Right forelimb (tissue), 1 donor: ENCODE measurements around the gene ZDHHC24.

Source experiments
- DNase-seq: peaks from one replicate; pipeline ENCODE4 v3.0.0-alpha.2; 2018

ZDHHC24 gene

DNA sequence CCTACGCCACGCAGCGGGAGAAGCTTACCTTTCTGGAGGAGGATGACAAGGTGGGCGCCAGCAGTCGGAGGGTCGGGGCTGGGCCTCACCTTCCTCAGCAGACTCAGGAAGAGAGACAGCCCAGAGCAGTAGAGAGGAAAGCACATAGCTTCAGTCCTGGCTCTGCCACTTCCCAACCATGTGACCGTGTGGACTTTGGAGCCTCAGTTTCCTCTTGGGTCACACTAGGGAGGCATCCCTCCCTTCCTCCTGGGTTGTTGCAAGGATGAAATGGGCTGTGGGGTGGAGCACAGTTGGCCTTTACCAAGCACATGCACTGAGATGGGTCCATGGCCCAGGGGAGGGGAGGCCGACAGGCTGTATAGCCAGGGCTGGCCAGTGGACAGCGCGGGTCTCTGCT is 52.7 kb downstream of the ZDHHC24 start:
- no peak for DNase-seq

DNA sequence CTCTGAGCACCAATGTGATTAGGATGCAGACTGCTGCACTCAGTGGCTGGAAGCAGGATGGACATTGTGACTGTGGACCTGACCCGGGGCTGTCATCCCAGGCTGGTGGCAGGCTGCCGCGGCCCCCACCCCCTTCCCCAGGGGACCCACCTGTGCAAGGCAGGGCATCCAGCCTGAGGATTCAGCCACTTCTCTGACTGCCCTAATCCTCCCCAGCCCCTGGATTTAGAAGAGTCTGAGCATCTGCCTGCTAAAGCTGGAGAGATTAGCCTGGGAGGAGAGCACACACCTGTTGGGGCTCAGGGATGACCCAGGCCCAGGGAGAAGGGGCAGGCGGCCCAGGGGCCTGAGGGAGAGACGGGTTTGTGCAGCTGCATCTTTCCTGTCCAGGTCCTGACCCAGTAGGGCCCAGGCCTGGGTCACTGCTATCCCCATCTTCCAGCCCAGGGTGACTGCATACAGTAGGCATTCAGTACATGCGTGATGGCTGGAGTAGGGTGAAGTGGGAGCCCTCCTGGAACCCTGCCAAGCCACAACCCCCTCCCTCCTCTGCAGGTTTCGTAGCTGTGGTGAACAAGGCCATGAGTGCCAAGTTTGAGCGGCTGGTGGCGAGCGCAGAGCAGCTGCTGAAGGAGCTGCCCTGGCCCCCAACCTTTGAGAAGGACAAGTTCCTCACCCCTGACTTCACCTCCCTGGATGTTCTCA is 53.5 kb downstream of the ZDHHC24 start:
- no peak for DNase-seq

DNA sequence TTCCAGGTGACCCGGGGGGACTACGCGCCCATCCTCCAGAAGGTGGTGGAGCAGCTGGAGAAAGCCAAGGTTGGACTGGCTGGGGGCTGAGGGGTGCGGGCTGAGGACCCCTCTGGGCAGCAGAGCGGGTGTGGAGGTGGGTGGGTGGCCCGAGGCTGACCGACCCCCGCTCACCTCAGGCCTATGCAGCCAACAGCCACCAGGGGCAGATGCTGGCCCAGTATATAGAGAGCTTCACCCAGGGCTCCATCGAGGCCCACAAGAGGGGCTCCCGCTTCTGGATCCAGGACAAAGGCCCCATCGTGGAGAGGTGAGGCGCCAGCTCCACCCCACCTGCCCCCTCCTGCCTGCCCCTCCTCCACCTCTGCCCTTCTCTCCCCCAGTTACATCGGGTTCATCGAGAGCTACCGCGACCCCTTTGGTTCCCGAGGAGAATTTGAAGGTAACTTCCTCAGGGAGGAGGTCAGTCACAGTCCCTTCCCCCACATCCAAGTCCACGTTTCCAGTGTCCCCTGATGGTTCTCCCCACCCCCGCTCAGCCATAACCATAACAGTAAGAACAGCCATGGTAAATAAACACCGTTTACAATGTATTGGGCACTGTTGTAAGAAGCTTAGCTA is 54.4 kb downstream of the ZDHHC24 start:
- DNase-seq: no peak

DNA sequence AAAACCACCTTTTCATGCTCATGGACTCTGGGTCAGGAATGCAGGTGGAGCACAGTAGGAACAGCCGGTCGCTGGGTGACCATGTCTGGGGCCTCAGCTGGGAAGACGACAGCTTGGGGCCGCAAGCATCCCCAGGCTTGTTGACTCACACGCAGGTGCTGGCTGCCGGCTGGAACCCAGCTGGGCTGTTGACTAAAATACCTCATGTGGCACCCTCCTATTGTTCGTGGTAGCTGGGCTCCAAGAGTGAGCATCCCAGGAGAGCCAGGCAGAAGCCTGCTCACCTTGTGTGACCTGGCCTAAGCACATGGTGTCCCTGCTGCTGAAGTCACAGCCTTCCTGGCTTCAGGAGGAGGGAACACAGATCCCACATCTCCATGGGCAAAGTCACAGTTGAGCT is 56.2 kb downstream of the ZDHHC24 start:
- DNase-seq: no peak

DNA sequence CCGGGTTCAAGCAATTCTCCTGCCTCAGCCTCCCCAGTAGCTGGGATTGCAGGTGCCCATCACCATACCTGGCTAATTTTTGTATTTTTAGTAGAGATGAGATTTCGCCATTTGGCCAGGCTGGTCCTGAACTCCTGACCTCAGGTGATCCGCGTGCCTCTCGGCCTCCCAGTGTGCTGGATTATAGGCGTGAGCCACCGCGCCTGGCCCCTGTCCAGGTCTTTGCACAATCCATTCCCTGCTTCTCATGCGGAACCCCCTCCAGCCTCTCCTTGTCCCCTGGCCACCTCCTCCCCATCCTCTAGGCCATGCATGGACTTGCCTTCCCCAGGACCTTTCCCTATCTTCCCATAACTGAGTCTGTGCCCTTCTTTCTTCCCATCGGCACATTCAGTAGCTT is 56.9 kb downstream of the ZDHHC24 start:
- no peak for DNase-seq

DNA sequence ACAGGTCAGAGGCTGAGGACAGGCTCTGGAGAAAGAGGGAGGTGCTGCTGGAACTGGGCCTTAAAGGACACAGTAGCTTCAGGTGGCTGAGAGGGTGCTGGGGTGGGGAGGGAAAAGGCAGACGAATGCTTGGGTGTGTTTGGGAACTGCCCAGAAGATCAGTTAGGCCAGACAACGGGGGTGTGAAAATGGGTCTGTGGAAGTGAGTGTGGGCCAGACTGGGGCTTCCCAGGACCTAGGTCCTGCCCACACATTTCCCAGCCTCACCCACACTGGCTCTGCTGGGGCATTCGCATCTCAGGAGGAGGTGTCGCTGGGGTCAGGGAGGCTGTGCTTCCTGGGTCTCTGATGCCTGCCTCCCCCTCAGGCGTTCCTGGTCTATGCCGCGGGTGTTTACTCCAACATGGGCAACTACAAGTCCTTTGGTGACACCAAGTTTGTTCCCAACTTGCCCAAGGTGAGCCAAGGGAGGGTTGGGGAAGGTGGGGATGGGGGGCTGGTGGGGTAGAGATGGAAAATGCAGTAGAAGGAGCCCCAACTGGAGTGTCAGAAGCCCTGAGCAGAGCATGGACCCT is 61.0 kb downstream of the ZDHHC24 start:
- no peak for DNase-seq

DNA sequence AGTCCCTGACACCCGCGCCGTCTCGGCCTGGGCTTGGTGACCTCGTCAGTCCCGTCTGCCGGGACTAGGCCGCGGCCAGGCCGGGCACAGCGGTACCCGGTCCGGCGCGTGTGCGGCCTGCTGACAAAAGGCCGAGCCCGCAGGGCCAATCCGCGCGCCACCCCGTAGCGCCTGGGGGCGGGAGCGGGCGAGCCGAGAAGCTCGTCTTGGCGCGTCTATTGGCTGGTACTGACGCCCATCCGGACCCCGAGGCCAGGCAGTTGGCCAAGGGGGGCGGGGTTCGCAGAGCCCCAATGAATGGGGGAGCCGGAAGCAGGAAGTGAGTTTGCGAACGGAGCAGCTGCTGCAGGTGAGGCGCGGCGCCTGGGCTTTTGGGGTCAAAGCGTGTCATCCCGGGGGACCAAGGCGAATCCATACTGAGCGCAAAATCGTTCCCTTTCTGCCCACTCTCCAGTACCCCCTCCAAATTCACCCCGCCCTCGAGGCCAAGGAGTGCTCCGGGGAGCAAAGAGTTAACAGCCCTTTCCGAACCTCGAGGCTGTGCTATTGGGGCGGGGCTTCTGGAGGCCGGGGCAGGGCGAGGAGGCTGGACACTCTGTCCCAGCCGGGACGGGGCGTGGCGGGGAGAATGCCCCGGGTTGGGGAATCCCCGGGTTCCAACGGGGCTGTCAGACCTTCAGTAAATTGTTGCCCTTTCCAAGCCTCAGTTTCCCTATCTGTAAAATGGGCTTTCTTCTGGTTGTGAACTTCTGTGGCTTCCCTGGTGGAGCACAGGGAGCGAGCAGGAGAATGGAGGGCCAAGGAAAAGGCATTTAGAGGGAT is 65.5 kb downstream of the ZDHHC24 start, which contains the start of gene DPP3:
Gene DPP3, plus strand, starts transcription at position 318 of the 822 bp plus-strand sequence. CDS start 1,767 bp downstream, outside the sequence.
- DNase-seq: peak; percentile 98

DNA sequence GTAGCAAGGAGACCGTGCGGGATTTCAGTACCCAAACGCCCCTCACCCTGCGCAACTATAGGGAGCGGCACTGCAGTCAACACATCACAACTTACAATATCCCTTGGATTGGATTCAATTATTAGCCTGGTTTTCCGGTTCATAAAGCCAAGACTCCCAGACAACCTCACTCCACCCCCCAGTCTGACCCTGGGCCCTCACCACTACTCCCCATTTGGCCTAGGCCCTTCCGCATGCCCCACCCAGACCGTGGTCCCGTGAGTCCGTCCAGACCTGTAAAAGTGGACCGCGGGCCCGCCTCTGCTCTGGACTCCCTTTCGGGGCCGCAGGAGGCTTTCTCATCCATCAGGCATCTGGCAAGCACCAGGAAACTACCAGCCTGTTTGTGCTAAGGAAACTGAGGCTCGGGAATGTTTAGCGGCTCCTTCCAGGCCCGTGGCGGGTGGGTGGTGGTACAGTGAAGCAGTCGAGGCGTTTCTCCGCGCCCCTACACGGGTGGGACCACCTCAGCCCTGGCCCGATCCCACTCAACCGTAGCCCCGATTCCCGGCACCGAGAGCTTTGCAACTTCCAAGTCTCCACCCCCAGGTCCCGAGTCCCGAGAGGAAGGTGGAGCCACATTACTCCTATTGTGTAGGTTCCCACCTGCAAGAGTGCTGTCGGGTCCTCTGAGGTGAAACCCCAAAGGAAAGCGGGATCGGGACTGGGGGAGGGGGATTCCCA is 66.3 kb downstream of the ZDHHC24 start:
- peak; percentile 52 for DNase-seq

DNA sequence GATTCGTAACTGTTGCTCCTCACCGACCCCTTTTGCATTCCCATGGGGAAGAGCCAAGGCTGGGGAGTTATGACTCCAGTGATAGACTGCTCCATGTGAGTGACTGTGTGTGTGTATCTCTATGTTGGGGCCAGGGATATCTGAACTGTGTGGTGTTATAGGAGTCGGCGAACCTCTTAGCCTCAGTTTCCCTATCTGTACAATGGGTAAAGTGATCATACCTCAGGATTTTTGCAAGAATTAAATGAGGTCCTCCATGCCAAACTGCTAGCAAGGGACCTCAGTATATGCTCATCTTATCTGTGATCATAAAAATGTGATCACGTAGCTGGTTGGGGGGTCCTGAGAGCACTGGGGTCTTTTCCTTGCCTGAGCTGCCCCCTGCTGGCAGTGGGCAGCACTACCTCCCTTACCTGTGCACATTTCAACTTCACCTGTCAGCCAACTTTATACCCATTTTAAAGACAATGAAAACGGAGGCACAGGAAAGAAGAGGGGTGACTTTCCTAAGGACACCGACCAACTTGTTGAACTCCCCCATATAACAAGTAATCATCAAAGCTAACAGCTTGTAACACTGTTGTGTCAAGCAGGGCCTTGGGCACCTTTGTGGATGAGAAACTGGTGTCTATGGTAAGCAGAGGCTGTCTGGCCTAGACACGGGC is 67.0 kb downstream of the ZDHHC24 start:
- peak; percentile 27 for DNase-seq

DNA sequence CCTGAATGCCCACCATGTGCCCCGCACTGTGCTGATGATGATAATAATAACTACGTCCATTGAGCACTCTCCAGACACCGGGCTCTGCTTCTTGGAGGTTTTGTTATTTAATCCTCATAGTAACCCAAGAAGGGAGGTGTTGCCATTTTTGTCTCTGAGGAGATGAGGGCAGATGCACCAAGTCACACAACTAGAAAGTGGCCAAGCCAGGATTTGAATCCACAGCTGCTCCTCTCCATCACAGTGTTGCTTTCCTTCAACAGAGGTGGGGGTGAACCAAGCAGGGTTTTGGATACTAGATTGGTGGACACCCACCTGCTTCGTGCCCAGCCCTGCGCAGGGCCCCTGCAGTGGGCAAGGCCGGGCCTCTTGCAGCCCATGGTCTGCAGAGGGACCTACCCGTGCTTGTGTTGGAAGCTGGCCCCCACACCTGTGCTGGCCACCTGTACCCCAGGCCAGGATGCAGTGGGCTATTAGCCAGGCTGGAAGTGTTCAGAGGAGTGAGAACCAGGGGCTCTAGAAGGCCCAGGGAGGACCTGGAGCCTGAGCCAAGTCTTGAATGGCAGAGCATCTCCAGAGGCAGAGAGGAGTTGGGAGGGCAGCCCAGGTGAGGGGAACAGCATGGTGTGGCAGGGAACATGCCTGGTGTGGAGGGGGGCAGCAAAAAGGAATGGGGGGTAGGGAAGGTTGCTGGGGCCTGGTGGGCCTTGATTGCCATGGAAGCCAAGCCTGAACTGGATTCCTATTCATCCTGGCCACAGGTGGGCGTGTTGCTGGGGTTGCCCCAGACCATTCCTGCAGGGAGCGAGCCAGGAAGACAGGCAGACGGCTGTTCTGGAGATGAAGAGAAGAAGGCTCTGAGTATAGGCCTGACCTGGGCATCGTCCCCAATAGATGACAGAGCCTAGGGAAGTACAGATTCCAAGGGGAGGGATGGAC is 68.3 kb downstream of the ZDHHC24 start:
- peak; percentile 30 for DNase-seq

DNA sequence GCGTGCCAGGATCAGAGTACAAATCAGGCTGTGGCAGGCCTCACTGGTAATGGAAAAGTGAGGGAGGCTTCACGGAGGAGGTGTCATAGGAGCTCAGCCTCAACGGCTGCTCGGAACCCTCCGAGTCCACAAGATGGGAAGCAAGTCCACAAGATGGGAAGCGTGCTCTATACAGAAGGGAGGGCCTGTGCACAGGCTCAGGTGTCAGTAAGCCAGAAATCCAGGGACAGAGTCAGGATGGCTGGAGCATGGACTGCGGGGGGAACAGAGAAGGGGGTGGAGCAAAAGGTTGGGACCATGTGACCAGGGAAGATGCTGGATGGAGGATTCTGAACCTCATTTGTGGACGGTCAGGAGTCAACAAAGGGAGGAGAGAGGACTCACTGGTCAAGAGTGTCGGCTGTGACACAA is 69.0 kb downstream of the ZDHHC24 start:
- DNase-seq: no peak

DNA sequence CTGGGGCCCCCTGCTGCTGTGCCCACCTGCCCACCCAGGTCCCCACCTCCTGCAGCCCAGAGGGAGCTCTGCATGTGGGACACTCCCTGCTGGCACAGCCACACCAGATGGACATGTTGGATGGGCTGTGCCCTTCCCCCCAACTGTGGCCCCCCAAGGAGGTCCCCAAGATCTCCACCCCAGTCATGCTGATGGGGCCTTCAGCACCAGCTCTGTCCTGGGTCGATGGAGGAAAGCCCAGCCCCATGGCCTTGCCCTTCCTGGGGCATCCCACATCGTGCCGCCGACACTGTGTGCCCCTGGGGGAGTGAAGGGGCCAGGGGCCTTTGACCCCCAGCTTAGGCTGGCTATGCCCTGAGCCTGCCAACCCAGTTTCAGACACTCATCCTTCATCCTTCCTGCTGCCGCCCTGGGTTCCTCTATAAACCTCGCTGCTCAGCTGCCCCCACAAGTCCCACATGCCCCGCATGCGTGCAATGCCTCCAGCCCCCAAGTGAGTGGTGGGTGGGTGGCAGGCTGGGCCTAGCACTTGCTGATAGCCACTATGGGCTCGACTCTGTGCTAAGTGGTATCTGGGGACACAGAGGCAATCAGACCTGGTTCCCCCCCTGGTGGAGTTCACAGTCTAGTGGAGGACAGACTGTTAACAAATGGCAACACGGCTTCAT is 69.5 kb downstream of the ZDHHC24 start:
- DNase-seq: peak; percentile 32

DNA sequence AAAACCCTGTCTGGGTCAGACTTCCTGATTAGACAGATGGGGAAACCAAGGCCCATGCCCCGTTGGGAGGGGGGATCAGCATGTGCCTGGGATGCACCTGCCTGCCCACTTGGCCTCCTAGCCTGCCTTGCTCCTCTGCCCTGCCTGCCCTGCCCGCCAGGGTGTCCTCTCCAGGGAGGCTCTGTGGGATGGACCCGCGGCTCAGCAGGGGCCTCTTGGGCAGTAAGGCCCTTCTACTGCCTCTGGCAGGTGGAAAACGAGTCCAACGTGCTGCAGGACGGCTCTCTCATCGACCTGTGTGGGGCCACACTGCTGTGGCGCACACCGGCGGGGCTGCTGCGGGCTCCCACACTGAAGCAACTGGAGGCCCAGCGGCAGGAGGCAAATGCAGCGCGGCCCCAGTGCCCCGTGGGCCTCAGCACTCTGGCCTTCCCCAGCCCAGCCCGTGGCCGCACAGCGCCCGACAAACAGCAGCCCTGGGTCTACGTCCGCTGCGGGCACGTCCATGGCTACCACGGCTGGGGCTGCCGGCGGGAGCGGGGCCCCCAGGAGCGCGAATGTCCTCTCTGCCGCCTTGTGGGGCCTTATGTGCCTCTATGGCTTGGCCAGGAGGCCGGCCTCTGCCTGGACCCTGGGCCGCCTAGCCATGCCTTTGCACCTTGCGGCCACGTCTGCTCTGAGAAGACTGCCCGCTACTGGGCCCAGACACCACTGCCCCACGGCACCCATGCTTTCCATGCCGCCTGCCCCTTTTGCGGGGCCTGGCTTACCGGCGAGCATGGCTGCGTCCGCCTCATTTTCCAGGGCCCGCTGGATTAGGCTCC is 70.3 kb downstream of the ZDHHC24 start:
- peak; percentile 23 for DNase-seq

DNA sequence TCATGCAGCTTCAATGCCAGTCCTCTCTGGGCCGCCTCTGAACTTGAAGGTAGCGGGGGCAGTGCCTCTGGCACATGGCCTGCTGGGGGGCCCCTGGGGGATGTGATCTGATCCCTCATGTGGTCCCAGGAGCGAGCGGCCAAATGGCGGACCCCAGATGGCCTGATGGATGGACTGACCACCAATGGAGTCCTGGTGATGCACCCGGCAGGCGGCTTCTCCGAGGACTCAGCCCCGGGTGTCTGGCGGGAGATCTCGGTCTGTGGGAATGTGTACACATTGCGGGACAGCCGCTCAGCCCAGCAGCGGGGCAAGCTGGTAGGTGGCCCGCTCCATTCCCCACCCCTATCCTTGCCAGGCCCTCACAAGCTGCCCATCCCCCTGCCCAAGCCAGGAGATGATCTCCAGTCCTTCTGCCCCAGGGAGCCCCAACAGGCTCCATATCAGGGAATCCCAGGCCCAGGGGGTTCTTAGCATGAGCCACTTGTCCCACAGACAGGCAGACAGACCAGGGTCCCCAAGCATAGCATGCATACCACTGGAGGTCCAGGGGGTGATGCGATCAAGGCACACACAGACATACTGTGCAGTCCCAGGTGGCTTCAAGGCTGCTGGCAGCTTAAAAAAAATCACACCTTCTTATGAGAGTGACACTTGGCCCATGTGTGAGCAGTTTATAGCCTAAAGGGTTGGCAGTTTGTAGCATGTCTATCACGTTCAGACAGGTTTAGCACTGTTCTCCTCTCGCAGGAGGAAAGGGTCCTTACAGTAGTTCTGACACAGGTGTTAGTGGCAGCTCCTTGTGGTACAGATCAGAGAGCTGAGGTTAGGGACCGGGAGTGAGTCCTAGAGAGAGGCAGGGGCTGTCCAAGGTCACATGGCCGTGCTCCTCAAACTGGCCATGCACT is 72.0 kb downstream of the ZDHHC24 start:
- DNase-seq: no peak

DNA sequence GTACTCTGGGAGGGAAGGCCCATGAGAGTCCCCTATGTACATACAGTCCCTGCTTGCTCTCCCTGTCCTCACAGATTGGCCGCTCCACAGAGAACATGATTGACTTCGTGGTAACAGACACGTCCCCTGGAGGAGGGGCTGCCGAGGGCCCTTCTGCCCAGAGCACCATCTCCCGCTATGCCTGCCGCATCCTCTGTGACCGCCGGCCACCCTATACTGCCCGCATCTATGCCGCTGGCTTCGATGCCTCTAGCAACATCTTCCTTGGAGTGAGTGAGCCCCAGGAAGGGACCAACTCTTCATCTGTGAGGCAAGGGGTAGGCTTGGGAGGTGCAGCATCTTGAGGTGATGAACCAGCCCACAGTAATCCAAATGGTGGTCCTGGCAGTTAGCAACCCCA is 72.7 kb downstream of the ZDHHC24 start:
- no peak for DNase-seq

DNA sequence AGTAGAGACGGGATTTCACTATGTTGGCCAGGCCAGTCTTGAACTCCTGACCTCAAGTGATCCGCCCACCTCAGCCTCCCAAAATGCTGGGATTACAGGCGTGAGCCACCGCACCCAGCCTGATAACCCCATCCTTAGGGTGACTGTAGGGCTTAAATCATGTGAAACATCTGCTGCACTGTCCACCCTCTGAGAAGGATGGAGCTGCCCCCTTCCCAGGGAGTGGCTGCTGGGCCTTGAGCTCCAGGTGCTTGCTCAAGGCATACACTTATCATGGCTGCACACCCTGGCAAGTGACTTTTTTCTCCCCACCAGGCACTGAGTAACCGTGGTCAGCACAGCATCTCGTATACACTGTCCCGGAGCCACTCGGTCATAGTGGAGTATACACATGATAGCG is 73.8 kb downstream of the ZDHHC24 start:
- DNase-seq: no peak

DNA sequence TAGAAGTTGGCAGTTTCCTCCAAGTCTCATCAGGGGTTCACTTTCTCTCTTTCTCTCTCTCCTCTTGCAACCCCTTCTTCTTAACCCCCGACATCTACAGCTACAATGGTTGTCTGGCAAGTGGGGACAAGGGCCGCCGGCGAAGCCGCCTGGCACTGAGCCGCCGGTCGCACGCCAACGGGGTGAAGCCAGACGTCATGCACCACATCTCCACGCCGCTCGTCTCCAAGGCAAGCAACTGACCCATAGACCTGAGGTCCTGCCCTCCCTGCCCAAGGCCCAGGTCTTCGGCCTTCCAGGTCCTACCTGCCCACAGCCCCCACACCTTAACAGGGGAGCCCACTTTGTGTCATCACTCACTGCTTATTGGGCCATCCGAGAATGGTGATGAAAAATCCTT is 74.7 kb downstream of the ZDHHC24 start:
- no peak for DNase-seq
